ENCODE data around the gene C1orf53.
"Not testable (repeated sequence)": the region's sequence is repeated elsewhere in the genome, so short reads cannot be mapped to it uniquely, and the experiment has no call there.

Gene C1orf53

GRCh38 chr1:197920414-197921117 lies 18.1 kb downstream of the C1orf53 start:
- in situ Hi-C loops (cut with MboI; ENCODE audit: low sequenced_read_pairs) = no loop called here

GRCh38 chr1:197921235-197922069 lies 19.0 kb downstream of the C1orf53 start:
- in situ Hi-C loops (cut with MboI; ENCODE audit: low sequenced_read_pairs) = no loop called here

GRCh38 chr1:197922070-197922390 lies 19.6 kb downstream of the C1orf53 start:
- in situ Hi-C loops (cut with MboI; ENCODE audit: low sequenced_read_pairs) = no loop called here

- in situ Hi-C loops (cut with MboI; ENCODE audit: low sequenced_read_pairs) = no loop called here
These were observed 20.6 kb downstream of the C1orf53 start for GRCh38 chr1:197923038-197923437.

GRCh38 chr1:197924516-197925123 lies 22.2 kb downstream of the C1orf53 start:
- in situ Hi-C loops (cut with MboI; ENCODE audit: low sequenced_read_pairs) = no loop called here

- in situ Hi-C loops (cut with MboI; ENCODE audit: low sequenced_read_pairs) = no loop called here
These were observed 25.7 kb downstream of the C1orf53 start for GRCh38 chr1:197927908-197928665.

- in situ Hi-C loops (cut with MboI; ENCODE audit: low sequenced_read_pairs) = no loop called here
These were observed 26.5 kb downstream of the C1orf53 start for GRCh38 chr1:197928849-197929336.

GRCh38 chr1:197933016-197933415 lies 30.6 kb downstream of the C1orf53 start:
- in situ Hi-C loops (cut with MboI; ENCODE audit: low sequenced_read_pairs) = no loop called here

GRCh38 chr1:197933647-197934046 lies 31.2 kb downstream of the C1orf53 start:
- in situ Hi-C loops (cut with MboI; ENCODE audit: low sequenced_read_pairs) = no loop called here

GRCh38 chr1:197937381-197937780 lies 35.0 kb downstream of the C1orf53 start:
- in situ Hi-C loops (cut with MboI; ENCODE audit: low sequenced_read_pairs) = no loop called here

GRCh38 chr1:197937892-197938291 lies 35.5 kb downstream of the C1orf53 start:
- in situ Hi-C loops (cut with MboI; ENCODE audit: low sequenced_read_pairs) = no loop called here

GRCh38 chr1:197939159-197939980 lies 36.9 kb downstream of the C1orf53 start:
- in situ Hi-C loops (cut with MboI; ENCODE audit: low sequenced_read_pairs) = not testable (repeated sequence)

- in situ Hi-C loops (cut with MboI; ENCODE audit: low sequenced_read_pairs) = no loop called here
These were observed 39.6 kb downstream of the C1orf53 start for GRCh38 chr1:197942042-197942441.

- in situ Hi-C loops (cut with MboI; ENCODE audit: low sequenced_read_pairs) = no loop called here
These were observed 42.1 kb downstream of the C1orf53 start for GRCh38 chr1:197944485-197944884.

- in situ Hi-C loops (cut with MboI; ENCODE audit: low sequenced_read_pairs) = no loop called here
These were observed 46.8 kb downstream of the C1orf53 start for GRCh38 chr1:197948926-197949899.

GRCh38 chr1:197951089-197951488 lies 48.7 kb downstream of the C1orf53 start:
- in situ Hi-C loops (cut with MboI; ENCODE audit: low sequenced_read_pairs) = no loop called here

GRCh38 chr1:197951617-197952175 lies 49.3 kb downstream of the C1orf53 start:
- in situ Hi-C loops (cut with MboI; ENCODE audit: low sequenced_read_pairs) = no loop called here

GRCh38 chr1:197953472-197953871 lies 51.0 kb downstream of the C1orf53 start:
- in situ Hi-C loops (cut with MboI; ENCODE audit: low sequenced_read_pairs) = not testable (repeated sequence)

Data from hTERT RPE-1 (cell line).